GM23338 (cell line): ENCODE data around the gene STX10. TPM values are rescaled to one million over a fixed set of nuclear protein-coding genes. Genes with fewer than 3 reads are reported as not detected.
A peak's percentile ranks its signal among the peaks of the same experiment; 100 is the strongest.

ENCODE experiments used
- ATAC-seq: fragments of 200-7000 bp; cut with Tn5 transposase; 3 replicates; pipeline ENCODE4 v1.9.1; 2020
- DNase-seq: peaks from one replicate; pipeline ENCODE4 v3.0.0-alpha.2; 2015; ENCODE audit warnings: low spot score
- H2AFZ ChIP-seq: fragments of 200-600 bp; sonication (generic); 2 replicates; pipeline ENCODE4 v1.8.0; 2016; ENCODE audit warnings: antibody characterized with exemption, mild to moderate bottlenecking, moderate library complexity
- H3F3A ChIP-seq: fragments of 200-600 bp; sonication (generic); replicated peaks from 2 replicates; pipeline ENCODE4 v1.8.0; 2017; ENCODE audit warnings: antibody characterized with exemption, mixed run types, low read depth
- H3K27ac ChIP-seq: fragments of 200-600 bp; sonication (generic); 2 replicates; pipeline ENCODE4 v1.6.1; 2016; ENCODE audit warnings: low read depth
- H3K27me3 ChIP-seq: fragments of 200-600 bp; sonication (generic); 2 replicates; pipeline ENCODE4 v1.8.0; 2016; ENCODE audit warnings: mild to moderate bottlenecking, mixed run types, moderate library complexity; ENCODE audit not compliant: insufficient read depth
- H3K36me3 ChIP-seq: fragments of 200-600 bp; sonication (generic); 2 replicates; pipeline ENCODE4 v1.8.0; 2016; ENCODE audit warnings: mild to moderate bottlenecking; ENCODE audit not compliant: insufficient read depth
- H3K4me1 ChIP-seq: fragments of 200-600 bp; sonication (generic); 2 replicates; pipeline ENCODE4 v1.8.0; 2016; ENCODE audit warnings: mild to moderate bottlenecking, moderate library complexity; ENCODE audit not compliant: insufficient read depth
- H3K4me2 ChIP-seq: fragments of 200-600 bp; sonication (generic); 2 replicates; pipeline ENCODE4 v1.7.1; 2017; ENCODE audit warnings: mixed run types
- H3K4me3 ChIP-seq: fragments of 200-600 bp; sonication (generic); 2 replicates; pipeline ENCODE4 v1.6.1; 2016; ENCODE audit warnings: mixed run types
- H3K79me2 ChIP-seq: fragments of 200-600 bp; sonication (generic); replicated peaks from 2 replicates; pipeline ENCODE4 v1.8.0; 2017; ENCODE audit warnings: mild to moderate bottlenecking; ENCODE audit not compliant: insufficient read depth
- H3K9me2 ChIP-seq: fragments of 200-600 bp; sonication (generic); 2 replicates; pipeline ENCODE4 v1.8.0; 2017; ENCODE audit not compliant: insufficient read depth
- H4K20me1 ChIP-seq: fragments of 200-600 bp; sonication (generic); replicated peaks from 2 replicates; pipeline ENCODE4 v1.8.0; 2017; ENCODE audit warnings: mild to moderate bottlenecking; ENCODE audit not compliant: insufficient read depth
- H3K27ac Mint-ChIP-seq: 2 replicates; pipeline ENCODE4 v1.8.0; 2020; ENCODE audit warnings: inconsistent platforms, mild to moderate bottlenecking, moderate library complexity, mixed read lengths
- H3K27me3 Mint-ChIP-seq: 3 replicates; pipeline ENCODE4 v1.8.0; 2022; ENCODE audit warnings: low read depth, mild to moderate bottlenecking, moderate library complexity, mixed read lengths, inconsistent platforms; ENCODE audit not compliant: insufficient read depth, poor library complexity
- H3K36me3 Mint-ChIP-seq: 3 replicates; pipeline ENCODE4 v1.8.0; 2021; ENCODE audit warnings: low read depth, mild to moderate bottlenecking, inconsistent platforms, moderate library complexity, mixed read lengths
- H3K4me1 Mint-ChIP-seq: 3 replicates; pipeline ENCODE4 v1.8.0; 2020; ENCODE audit warnings: mild to moderate bottlenecking, inconsistent platforms, mixed read lengths
- H3K4me3 Mint-ChIP-seq: 3 replicates; pipeline ENCODE4 v1.8.0; 2021; ENCODE audit warnings: moderate library complexity, mild to moderate bottlenecking, inconsistent platforms, mixed read lengths
- H3K9me3 Mint-ChIP-seq: 3 replicates; pipeline ENCODE4 v1.8.0; 2020; ENCODE audit warnings: moderate library complexity, mild to moderate bottlenecking, inconsistent platforms, mixed read lengths
- CREB1 ChIP-seq: fragments of 250-450 bp; sonication (Bioruptor Pico); IDR thresholded peaks from 2 replicates; pipeline ENCODE4 v1.5.0; 2020; ENCODE audit warnings: low read depth, mild to moderate bottlenecking, moderate library complexity
- EZH2 ChIP-seq: fragments of 200-600 bp; sonication (generic); IDR thresholded peaks from one replicate; pipeline ENCODE4 v1.8.0; 2017; ENCODE audit warnings: antibody characterized with exemption, mild to moderate bottlenecking, low read depth; ENCODE audit not compliant: unreplicated experiment
- EZH2phosphoT487 ChIP-seq: fragments of 200-600 bp; sonication (generic); IDR thresholded peaks from one replicate; pipeline ENCODE4 v1.8.1; 2018; ENCODE audit warnings: antibody characterized with exemption; ENCODE audit not compliant: unreplicated experiment
- JUNB ChIP-seq: IDR thresholded peaks from one replicate; pipeline ENCODE4 v1.6.1; 2016; ENCODE audit warnings: antibody characterized with exemption; ENCODE audit not compliant: unreplicated experiment
- NANOG ChIP-seq: IDR thresholded peaks from 2 replicates; pipeline ENCODE4 v1.6.1; 2016; ENCODE audit warnings: antibody characterized with exemption, borderline replicate concordance
- POLR2AphosphoS5 ChIP-seq: IDR thresholded peaks from 2 replicates; pipeline ENCODE4 v1.6.1; 2016; ENCODE audit warnings: antibody characterized with exemption, low read depth
- REST ChIP-seq: IDR thresholded peaks from one replicate; pipeline ENCODE4 v1.6.1; 2018; ENCODE audit warnings: antibody characterized with exemption; ENCODE audit not compliant: unreplicated experiment
- ZNF114 ChIP-seq: fragments of 250-450 bp; sonication (Bioruptor Pico); IDR thresholded peaks from 2 replicates; pipeline ENCODE4 v1.5.0; 2020; ENCODE audit warnings: mild to moderate bottlenecking, moderate library complexity
- ZNF331 ChIP-seq: fragments of 250-450 bp; sonication (Bioruptor Pico); IDR thresholded peaks from 2 replicates; pipeline ENCODE4 v1.5.0; 2020; ENCODE audit warnings: low read depth, mild to moderate bottlenecking, moderate library complexity
- polyA plus RNA-seq: library from polyadenylated mRNA; unstranded; fragments of >200 nt; fragmentation: Nextera tagmentation; extraction: Ambion mirVana; gene quantifications from 2 replicates; pipeline ENCODE4 v1.2.1, GENCODE V29; 2016
- total RNA-seq: library from RNA; depleted of rRNA; stranded (reverse); fragments of >200 nt; shearing (Covaris generic); gene quantifications from 2 replicates; pipeline ENCODE4 v1.2.3, GENCODE V29; 2014
- TF ChIP-seq, protein P1 (sequence below): IDR thresholded peaks from 2 replicates; pipeline ENCODE4 v1.6.1; 2016; ENCODE audit warnings: antibody characterized with exemption

Gene STX10
- total and polyA plus RNA-seq, 2 experiments from 2014 or later = 42.8 to 55.9 TPM

DNA sequence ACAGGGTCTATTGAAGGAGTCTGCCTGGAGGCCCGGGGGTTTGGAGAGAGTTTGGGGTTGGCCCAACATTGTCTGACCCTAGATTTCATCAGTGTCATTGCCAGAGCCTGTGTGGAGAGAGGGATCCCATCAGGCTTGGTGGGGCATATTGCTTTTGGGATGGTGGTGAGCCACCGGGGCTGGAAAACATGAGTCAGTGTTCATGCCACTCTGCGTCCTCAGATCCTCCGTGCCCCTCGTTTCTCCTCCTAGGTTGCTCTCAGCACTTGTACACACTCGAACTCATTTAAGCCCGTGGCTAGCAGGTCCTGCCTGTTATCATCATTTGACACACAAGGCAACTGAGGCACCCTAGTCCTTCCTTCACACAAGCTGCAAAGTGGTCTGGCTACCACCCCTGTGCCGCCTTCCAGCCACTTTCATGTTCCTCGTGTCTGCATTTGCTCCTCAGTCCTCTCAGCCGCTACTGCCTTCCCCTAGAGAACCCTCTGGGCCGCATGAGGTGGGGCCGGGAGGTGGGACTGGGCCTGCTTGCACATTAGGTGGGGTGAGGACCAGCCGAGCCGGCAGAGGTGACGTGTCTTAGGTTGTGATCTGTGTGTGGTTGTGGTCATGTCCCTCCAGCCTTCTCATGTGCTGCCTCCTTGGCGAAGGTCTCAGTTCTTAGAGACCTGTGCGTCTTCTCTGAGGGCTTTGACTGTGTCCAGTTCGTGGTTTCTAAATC is 28.5 kb downstream of the STX10 start:
- H3K4me2 ChIP-seq = peak overlapping the region; percentile 94; the same call in 1 of the 2 replicates
- no peaks in the 10 kb centered on the region for H3K27me3 ChIP-seq
- Mint-ChIP-seq H3K27ac (peak overlapping the region; percentile 14; the same call in 1 of the 2 replicates), H3K4me3 (peak overlapping the region; percentile 5; the same call in 1 of the 3 replicates), H3K27me3 (peaks cover 26% of the 10 kb centered on the region), H3K36me3 (peaks cover 39% of the 10 kb centered on the region), H3K4me1 (peaks cover 49% of the 10 kb centered on the region), H3K9me3 (peaks cover 3% of the 10 kb centered on the region; the same call in 2 of the 3 replicates)
- no peaks in the 10 kb centered on the region for H3K36me3 ChIP-seq
- H3K4me1 ChIP-seq = peaks cover 32% of the 10 kb centered on the region
- no peak overlapping the region for H2AFZ ChIP-seq
- TF ChIP-seq EZH2phosphoT487 = no peak
- no peak for TF ChIP-seq ZNF114 (CRISPR knock-in tag)
- TF ChIP-seq POLR2AphosphoS5 = no peak
- no peak for TF ChIP-seq NANOG
- no peak for TF ChIP-seq JUNB
- TF ChIP-seq REST = no peak
- TF ChIP-seq, protein P1, sequence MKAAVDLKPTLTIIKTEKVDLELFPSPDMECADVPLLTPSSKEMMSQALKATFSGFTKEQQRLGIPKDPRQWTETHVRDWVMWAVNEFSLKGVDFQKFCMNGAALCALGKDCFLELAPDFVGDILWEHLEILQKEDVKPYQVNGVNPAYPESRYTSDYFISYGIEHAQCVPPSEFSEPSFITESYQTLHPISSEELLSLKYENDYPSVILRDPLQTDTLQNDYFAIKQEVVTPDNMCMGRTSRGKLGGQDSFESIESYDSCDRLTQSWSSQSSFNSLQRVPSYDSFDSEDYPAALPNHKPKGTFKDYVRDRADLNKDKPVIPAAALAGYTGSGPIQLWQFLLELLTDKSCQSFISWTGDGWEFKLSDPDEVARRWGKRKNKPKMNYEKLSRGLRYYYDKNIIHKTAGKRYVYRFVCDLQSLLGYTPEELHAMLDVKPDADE = no peak
- no peak for TF ChIP-seq EZH2
- no peak for TF ChIP-seq ZNF331 (CRISPR knock-in tag)
- TF ChIP-seq CREB1 = no peak
- H3K79me2 ChIP-seq = peaks cover 87% of the 10 kb centered on the region
- no peak overlapping the region for H3K27ac ChIP-seq
- no peaks in the 10 kb centered on the region for H3K9me2 ChIP-seq
- H4K20me1 ChIP-seq = peaks cover 73% of the 10 kb centered on the region
- DNase-seq (no peak), ATAC-seq (no peak)
- peak overlapping the region; percentile 96; the same call in 1 of the 2 replicates for H3K4me3 ChIP-seq
- H3F3A ChIP-seq = peaks cover 6% of the 10 kb centered on the region

DNA sequence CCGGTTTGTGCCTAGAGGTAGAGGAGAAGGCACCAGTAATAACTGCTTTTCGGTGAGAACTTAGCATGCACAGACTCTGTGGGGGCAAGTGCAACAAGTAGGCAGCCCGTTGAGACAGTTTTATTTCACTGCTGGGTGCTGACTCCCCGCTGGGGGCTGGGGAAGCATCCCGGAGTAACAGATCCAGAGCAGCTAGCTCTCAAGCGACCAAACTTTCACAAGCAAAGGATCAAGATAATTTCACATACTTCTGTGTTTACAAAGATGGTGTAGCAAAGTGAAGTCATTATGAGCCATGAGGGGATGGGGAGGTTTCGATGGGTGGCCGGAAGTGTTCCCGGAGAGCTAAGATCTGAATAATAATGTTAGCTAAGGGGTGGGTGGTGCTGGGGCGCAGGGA is 29.4 kb downstream of the STX10 start:
- Mint-ChIP-seq H3K4me3 (peak overlapping the region; percentile 93), H3K4me1 (peaks cover 50% of the 10 kb centered on the region), H3K36me3 (peaks cover 35% of the 10 kb centered on the region; the same call in 2 of the 3 replicates), H3K27me3 (peaks cover 34% of the 10 kb centered on the region), H3K27ac (peak overlapping the region; percentile 79; the same call in 1 of the 2 replicates), H3K9me3 (peaks cover 3% of the 10 kb centered on the region)
- H3K4me1 ChIP-seq = peaks cover 32% of the 10 kb centered on the region
- peaks cover 65% of the 10 kb centered on the region for H4K20me1 ChIP-seq
- no peaks in the 10 kb centered on the region for H3K9me2 ChIP-seq
- no peak for DNase-seq
- H3K27ac ChIP-seq = peak overlapping the region; percentile 72; the same call in 1 of the 2 replicates
- H3K4me2 ChIP-seq = peak overlapping the region; percentile 94
- H3K79me2 ChIP-seq = peaks cover 84% of the 10 kb centered on the region
- no peak for ATAC-seq
- no peak overlapping the region for H2AFZ ChIP-seq
- no peaks in the 10 kb centered on the region for H3K36me3 ChIP-seq
- H3K4me3 ChIP-seq = peak overlapping the region; percentile 96; the same call in 1 of the 2 replicates
- H3F3A ChIP-seq = peaks cover 6% of the 10 kb centered on the region
- no peaks in the 10 kb centered on the region for H3K27me3 ChIP-seq
- TF ChIP-seq POLR2AphosphoS5 = no peak
- no peak for TF ChIP-seq JUNB
- TF ChIP-seq ZNF331 (CRISPR knock-in tag) = no peak
- TF ChIP-seq EZH2 = no peak
- no peak for TF ChIP-seq EZH2phosphoT487
